Upper lobe of left lung (tissue), 4 donors: Measurements from ENCODE around the gene STK10.

Source experiments
- EP300 ChIP-seq, 4 donors: sonication (generic); formaldehyde crosslinking; IDR thresholded peaks; one replicate each; pipeline ENCODE4 v1.5.1; 2017; ENCODE audit warnings: antibody characterized with exemption in 4 of 4, control low read depth in 2 of 4
- POLR2A ChIP-seq, 4 donors: fragments of 450-650 bp; IDR thresholded peaks; one replicate each; pipeline ENCODE4 v1.5.1; 2016 to 2017; ENCODE audit warnings: antibody characterized with exemption in 4 of 4, mild to moderate bottlenecking in 2 of 4
- TF ChIP-seq, protein P1 (sequence below), 6 experiments: fragments of 450-650 bp in 4 of 6; fragments of 200-600 bp in 2 of 6; sonication (generic) in 2 of 6; IDR thresholded peaks; one replicate each; pipeline ENCODE4 v1.5.1; 2016 to 2019; ENCODE audit warnings: antibody characterized with exemption in 6 of 6

DNA sequence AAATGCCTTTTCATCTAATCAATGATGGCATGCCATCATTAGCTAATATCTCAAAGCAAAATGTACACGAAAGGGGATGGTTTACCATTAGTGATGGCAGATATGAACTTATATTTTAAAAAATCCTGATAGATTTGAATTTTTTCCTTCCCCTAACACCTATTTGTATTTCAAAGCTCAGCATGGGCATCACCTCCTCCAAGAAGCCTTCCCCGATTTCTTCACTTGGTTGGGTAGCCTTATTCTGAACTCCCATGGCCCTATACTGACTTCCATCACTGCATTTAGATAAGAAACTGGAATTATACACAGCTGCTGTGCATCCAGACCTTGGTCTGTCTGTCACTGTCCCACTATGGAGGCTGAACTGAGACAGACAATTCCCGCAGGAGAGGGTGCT is 132.0 kb downstream of the STK10 start:
- TF ChIP-seq, protein P1, sequence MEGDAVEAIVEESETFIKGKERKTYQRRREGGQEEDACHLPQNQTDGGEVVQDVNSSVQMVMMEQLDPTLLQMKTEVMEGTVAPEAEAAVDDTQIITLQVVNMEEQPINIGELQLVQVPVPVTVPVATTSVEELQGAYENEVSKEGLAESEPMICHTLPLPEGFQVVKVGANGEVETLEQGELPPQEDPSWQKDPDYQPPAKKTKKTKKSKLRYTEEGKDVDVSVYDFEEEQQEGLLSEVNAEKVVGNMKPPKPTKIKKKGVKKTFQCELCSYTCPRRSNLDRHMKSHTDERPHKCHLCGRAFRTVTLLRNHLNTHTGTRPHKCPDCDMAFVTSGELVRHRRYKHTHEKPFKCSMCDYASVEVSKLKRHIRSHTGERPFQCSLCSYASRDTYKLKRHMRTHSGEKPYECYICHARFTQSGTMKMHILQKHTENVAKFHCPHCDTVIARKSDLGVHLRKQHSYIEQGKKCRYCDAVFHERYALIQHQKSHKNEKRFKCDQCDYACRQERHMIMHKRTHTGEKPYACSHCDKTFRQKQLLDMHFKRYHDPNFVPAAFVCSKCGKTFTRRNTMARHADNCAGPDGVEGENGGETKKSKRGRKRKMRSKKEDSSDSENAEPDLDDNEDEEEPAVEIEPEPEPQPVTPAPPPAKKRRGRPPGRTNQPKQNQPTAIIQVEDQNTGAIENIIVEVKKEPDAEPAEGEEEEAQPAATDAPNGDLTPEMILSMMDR (IDR thresholded peaks at IDR 0.05): no peak
- TF ChIP-seq POLR2A (IDR thresholded peaks at IDR 0.05) (no peak), EP300 (IDR thresholded peaks at IDR 0.05) (no peak)
